OCI-LY3 (cell line): ENCODE results near the gene RIC1.

ENCODE experiments used
- EZH2phosphoT487 ChIP-seq: fragments of 200-600 bp; shearing (Covaris generic); IDR thresholded peaks from 2 replicates; pipeline ENCODE4 v1.6.1; 2018; ENCODE audit warnings: antibody characterized with exemption, mixed run types, low read depth
- TF ChIP-seq, protein P1 (sequence below): fragments of 200-600, 300-600 bp; sonication (generic); IDR thresholded peaks from 2 replicates; pipeline ENCODE4 v1.5.1; 2014; ENCODE audit warnings: antibody characterized with exemption, low read length, low read depth

DNA sequence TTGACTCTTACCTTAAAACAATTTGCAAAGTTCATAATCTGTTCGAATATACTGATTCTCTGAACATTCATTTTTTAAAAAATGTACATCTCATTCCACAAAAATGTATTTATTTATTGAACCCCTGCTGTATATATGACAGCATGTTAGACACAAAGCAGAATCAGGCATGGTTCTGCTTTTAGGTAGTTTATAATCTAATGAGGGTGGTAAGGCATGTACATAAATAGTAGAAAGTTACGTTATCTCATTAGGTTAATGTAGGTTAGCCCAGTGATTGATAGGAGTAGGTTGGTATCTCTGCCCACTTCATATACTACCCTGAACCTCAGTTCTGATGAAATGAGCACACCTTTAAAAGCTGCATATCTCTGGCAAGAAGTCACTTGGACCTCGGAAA, 114.2 kb downstream of the RIC1 start:
- TF ChIP-seq, protein P1, sequence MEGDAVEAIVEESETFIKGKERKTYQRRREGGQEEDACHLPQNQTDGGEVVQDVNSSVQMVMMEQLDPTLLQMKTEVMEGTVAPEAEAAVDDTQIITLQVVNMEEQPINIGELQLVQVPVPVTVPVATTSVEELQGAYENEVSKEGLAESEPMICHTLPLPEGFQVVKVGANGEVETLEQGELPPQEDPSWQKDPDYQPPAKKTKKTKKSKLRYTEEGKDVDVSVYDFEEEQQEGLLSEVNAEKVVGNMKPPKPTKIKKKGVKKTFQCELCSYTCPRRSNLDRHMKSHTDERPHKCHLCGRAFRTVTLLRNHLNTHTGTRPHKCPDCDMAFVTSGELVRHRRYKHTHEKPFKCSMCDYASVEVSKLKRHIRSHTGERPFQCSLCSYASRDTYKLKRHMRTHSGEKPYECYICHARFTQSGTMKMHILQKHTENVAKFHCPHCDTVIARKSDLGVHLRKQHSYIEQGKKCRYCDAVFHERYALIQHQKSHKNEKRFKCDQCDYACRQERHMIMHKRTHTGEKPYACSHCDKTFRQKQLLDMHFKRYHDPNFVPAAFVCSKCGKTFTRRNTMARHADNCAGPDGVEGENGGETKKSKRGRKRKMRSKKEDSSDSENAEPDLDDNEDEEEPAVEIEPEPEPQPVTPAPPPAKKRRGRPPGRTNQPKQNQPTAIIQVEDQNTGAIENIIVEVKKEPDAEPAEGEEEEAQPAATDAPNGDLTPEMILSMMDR = no peak
- no peak for TF ChIP-seq EZH2phosphoT487
